Bronchial epithelial cell (primary cell): ENCODE data around the gene TM9SF1. TPM values are rescaled to one million over a fixed set of nuclear protein-coding genes. Genes with fewer than 3 reads are reported as not detected.

Source experiments
- DNase-seq: peaks from one replicate; pipeline ENCODE4 v3.0.0-alpha.2; 2010; ENCODE audit warnings: low read depth
- FAIRE-seq: peaks from 2 replicates; lab custom pipeline; 2011; peaks lifted over from hg19 to GRCh38; lab: Jason Lieb, UNC
- H3K27me3 ChIP-seq: 2 replicates; pipeline ENCODE4 v1.5.1; 2011; ENCODE audit warnings: low read length; ENCODE audit not compliant: control insufficient read depth, insufficient read depth
- H3K36me3 ChIP-seq: 2 replicates; pipeline ENCODE4 v1.5.1; 2011; ENCODE audit warnings: low read length; ENCODE audit not compliant: control insufficient read depth, insufficient read depth
- H3K4me3 ChIP-seq: 2 replicates; pipeline ENCODE4 v1.5.1; 2011; ENCODE audit warnings: mild to moderate bottlenecking, low read depth, low read length, control low read depth
- total RNA-seq: library from RNA; depleted of rRNA; stranded (reverse); fragments of >200 nt; gene quantifications from 2 replicates; pipeline ENCODE4 v1.2.1, GENCODE V29; 2014
- TF ChIP-seq, protein P1 (sequence below): IDR thresholded peaks from 2 replicates; pipeline ENCODE4 v1.5.1; 2011; ENCODE audit warnings: mild to moderate bottlenecking, moderate library complexity, low read length, control low read depth, inconsistent platforms; ENCODE audit not compliant: insufficient read depth, severe bottlenecking

Gene TM9SF1, protein sequence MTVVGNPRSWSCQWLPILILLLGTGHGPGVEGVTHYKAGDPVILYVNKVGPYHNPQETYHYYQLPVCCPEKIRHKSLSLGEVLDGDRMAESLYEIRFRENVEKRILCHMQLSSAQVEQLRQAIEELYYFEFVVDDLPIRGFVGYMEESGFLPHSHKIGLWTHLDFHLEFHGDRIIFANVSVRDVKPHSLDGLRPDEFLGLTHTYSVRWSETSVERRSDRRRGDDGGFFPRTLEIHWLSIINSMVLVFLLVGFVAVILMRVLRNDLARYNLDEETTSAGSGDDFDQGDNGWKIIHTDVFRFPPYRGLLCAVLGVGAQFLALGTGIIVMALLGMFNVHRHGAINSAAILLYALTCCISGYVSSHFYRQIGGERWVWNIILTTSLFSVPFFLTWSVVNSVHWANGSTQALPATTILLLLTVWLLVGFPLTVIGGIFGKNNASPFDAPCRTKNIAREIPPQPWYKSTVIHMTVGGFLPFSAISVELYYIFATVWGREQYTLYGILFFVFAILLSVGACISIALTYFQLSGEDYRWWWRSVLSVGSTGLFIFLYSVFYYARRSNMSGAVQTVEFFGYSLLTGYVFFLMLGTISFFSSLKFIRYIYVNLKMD
- total RNA-seq, result 42.8 and 67.9 TPM in 2 replicates

DNA sequence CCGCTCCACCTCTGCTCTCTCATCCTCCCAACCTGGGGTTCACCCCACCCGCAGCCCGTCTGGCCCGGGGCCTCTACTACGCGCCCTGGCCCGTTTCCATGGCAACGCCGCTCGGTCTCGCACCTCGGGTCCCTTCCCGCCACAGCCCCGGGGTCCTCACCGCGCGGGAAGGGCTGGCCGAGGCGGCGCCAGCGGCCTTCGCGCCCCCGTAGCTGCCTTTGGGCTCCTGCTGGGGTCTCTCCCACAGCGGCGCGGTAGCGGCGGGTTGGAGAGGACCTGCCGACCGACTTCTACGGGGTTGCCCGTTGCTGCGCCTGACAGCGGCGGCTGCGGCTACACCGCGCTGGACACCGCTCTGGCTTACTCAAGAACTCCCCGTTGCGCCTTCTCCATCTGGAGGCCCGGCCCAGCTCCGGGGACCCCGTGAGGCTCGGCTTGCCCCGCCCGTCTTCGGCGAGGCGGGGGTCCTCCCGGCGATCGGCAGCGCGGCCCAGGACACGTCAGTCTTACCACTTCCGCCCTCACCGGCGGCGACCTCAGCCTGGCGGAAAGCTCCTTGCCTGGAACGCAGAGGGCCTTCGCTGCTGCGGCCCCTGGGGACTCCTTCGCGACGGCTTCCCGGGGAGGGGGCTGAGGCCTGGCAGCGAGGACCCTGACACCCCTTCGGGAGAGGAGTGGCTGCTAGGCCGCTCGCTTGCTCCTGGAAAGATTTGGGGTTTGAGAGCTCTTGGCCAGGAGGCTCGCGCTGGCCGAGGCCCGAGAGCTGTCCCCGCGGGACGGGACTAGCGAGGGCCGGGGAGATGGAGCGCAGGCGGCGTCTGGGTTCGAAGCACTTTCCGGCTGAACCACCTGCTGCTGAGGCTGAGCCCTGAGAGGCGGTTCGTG is at the start of gene TM9SF1:
TSS of gene TM9SF1 (minus strand) at position 256 of the 885 bp plus-strand sequence. CDS start 422 bp downstream, outside the sequence.
- H3K36me3 ChIP-seq, result peaks cover 6% of the 10 kb centered on the region
- no peaks in the 10 kb centered on the region for H3K27me3 ChIP-seq
- DNase-seq (peak; percentile 69), FAIRE-seq (no peak)
- TF ChIP-seq, protein P1, sequence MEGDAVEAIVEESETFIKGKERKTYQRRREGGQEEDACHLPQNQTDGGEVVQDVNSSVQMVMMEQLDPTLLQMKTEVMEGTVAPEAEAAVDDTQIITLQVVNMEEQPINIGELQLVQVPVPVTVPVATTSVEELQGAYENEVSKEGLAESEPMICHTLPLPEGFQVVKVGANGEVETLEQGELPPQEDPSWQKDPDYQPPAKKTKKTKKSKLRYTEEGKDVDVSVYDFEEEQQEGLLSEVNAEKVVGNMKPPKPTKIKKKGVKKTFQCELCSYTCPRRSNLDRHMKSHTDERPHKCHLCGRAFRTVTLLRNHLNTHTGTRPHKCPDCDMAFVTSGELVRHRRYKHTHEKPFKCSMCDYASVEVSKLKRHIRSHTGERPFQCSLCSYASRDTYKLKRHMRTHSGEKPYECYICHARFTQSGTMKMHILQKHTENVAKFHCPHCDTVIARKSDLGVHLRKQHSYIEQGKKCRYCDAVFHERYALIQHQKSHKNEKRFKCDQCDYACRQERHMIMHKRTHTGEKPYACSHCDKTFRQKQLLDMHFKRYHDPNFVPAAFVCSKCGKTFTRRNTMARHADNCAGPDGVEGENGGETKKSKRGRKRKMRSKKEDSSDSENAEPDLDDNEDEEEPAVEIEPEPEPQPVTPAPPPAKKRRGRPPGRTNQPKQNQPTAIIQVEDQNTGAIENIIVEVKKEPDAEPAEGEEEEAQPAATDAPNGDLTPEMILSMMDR, result no peak
- peak within 1 kb of the TSS; percentile 75 for H3K4me3 ChIP-seq

DNA sequence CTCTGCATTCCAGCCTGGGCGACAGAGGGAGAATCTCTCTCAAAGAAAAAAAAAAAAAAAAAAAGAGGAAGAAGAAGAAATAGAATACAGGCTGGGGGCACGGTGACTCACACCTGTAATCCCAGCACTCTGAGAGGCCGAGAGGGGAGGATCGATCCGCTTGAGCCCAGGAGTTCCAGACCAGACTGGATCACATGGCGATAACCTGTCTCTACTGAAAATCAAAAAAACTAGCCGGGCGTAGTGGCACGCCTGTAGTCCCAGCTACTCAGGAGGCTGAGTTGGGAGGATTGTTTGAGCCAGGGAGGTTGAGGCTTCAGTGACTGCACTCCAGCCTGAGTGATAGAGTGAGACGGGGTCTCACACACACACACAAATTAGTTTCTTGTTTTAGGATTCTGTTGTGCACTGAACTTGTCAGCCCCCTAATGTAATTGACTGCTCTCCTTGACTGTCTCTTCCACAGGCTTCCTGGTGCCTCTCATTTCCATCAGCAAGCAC is 48.1 kb upstream of the TM9SF1 start:
- no peak for FAIRE-seq
- TF ChIP-seq, protein P1, result no peak
- H3K4me3 ChIP-seq, result peak overlapping the region; percentile 81
- H3K36me3 ChIP-seq, result peaks cover 12% of the 10 kb centered on the region
- no peaks in the 10 kb centered on the region for H3K27me3 ChIP-seq
- DNase-seq, result peak; percentile 19

DNA sequence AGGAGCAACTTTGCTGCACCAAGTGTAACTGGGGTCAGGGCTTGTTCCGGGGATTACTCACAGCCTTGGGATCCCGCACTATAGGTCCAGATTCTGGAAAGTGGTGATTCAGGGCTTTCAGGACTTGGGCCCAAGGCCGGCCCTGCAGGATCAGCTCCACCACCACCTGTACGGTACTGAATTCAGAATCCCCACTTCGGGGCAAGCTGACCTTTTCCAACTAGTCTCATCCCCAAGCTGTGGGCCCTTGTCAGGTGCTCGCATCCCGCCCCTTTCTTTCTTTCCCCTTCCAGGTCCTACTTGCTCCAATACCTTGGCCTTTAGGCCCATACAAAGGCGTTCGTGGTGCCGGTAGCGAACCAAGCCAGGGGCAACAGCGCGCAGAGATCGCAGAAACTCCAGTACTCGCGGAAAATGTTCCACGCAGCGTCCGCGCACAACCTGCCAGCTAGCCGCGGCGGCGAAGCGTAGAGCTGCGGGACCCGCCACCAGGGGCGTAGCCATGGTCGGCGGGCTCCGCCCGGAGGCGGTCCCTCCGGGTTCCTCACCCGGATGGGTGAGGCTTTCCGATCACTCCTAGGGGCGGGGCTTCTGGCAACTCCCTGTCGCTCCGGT is 46.7 kb upstream of the TM9SF1 start:
- Histone ChIP-seq H3K4me3 (peak overlapping the region; percentile 81), H3K36me3 (peaks cover 17% of the 10 kb centered on the region), H3K27me3 (no peaks in the 10 kb centered on the region)
- DNase-seq (peak; percentile 82), FAIRE-seq (no peak)
- TF ChIP-seq, protein P1, result peak; percentile 66

DNA sequence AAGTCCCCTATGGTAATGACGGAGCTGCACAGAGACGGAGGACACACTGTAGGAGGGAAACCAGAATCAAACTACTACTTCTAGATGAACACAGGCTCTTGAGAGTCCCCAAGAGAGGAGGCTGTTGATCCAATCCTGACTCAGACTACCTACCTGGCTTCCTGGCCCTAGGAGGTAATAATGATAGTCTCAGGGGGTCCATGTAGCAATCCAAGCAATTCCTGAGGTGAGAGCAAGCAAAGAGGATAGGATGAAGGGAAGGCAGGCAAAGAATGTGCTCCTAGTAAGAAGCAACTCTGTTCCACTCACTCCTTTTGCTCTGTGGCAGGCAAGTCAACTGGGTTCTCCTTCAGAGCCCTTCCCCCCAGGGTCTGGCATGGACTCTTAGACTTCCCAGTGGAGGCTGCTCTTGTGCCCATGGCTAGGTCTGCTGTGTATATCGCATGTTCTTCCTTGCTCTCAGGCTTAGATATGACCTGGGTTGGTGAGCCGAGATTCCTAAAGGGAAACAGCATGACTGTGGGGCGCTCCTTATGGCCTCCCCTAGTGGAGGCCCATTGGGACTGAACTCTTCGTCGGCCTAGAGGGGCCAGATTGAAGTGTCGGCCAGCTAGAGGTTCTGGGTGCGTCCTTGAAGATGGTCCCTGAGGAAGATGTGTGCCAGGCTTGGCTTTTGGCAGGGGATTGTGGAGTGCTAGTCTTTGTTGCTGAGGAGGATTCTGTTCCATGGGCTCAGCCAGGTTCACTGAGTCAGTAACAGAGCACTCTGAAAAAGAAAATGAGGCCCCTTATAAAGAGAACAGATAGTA is 45.1 kb upstream of the TM9SF1 start:
- Histone ChIP-seq H3K4me3 (peak overlapping the region; percentile 15), H3K27me3 (no peaks in the 10 kb centered on the region), H3K36me3 (peaks cover 23% of the 10 kb centered on the region)
- TF ChIP-seq, protein P1, result no peak
- no peak for DNase-seq
- no peak for FAIRE-seq

DNA sequence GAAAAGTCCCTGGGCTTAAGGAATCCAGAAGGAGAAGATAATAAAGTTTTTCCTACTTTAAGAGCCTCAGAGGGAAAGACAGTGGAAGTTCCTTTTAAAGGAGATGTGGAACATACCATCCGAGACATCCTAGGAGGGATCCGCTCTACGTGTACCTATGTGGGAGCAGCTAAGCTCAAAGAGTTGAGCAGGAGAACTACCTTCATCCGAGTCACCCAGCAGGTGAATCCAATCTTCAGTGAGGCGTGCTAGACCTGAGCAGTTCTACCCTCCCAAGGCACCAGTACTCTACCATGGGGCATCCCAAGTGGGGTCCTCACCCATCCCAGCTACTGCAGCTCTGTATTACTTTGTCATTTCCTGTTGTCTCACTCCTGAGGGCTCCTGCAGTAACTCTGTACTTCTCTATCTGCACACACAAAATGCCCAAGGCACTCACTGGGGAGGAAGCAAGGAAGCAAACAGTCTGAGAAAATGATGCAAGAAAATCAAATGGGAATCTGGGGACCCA is 43.3 kb upstream of the TM9SF1 start:
- H3K36me3 ChIP-seq, result peaks cover 26% of the 10 kb centered on the region

More for the DNA sequence above, 43.3 kb upstream of the TM9SF1 start:
- no peaks in the 10 kb centered on the region for H3K27me3 ChIP-seq
- TF ChIP-seq, protein P1, result no peak
- no peak overlapping the region for H3K4me3 ChIP-seq
- DNase-seq, result peak; percentile 38
- no peak for FAIRE-seq
